ENCODE measurements around the gene ADPRHL1.

GRCh38 chr13:113364311-113364889, 88.9 kb downstream of the ADPRHL1 start:
- no peak for TF ChIP-seq CTCF (conservative IDR thresholded peaks at IDR 0.05; ENCODE audit: low read depth, low read length)
- TF ChIP-seq EZH2 (IDR thresholded peaks at IDR 0.05; ENCODE audit: borderline replicate concordance, low read depth, low read length, poor library complexity, severe bottlenecking), result no peak
